HFFc6 (cell line): ENCODE data around the gene MECR. TPM values are rescaled to one million over a fixed set of nuclear protein-coding genes. Genes with fewer than 3 reads are reported as not detected.

ENCODE experiments used
- DNase-seq: peaks from one replicate; pipeline ENCODE4 v3.0.0-alpha.2; 2018
- H3K27ac Mint-ChIP-seq: 2 replicates; pipeline ENCODE4 v1.8.0; 2020; ENCODE audit warnings: mild to moderate bottlenecking, mixed read lengths
- H3K27me3 Mint-ChIP-seq: 2 replicates; pipeline ENCODE4 v1.8.0; 2021; ENCODE audit warnings: mild to moderate bottlenecking, moderate library complexity, mixed read lengths; ENCODE audit not compliant: insufficient read depth
- H3K36me3 Mint-ChIP-seq: 2 replicates; pipeline ENCODE4 v1.8.0; 2021; ENCODE audit warnings: low read depth, mixed read lengths
- H3K4me1 Mint-ChIP-seq: 2 replicates; pipeline ENCODE4 v1.8.0; 2020; ENCODE audit warnings: low read depth, mixed read lengths
- H3K4me3 Mint-ChIP-seq: 2 replicates; pipeline ENCODE4 v1.8.0; 2020; ENCODE audit warnings: mild to moderate bottlenecking, moderate library complexity, mixed read lengths
- H3K9me3 Mint-ChIP-seq: 2 replicates; pipeline ENCODE4 v1.8.0; 2020; ENCODE audit warnings: mild to moderate bottlenecking, mixed read lengths
- total RNA-seq, 6 experiments: library from RNA; stranded (reverse); fragmentation: NEBNext Ultra II Directional; extraction: Animal tissue kit (Norgen Biotek cat#: 25700); gene quantifications; 2 replicates in 1 of 6; 3 replicates in 5 of 6; pipeline ENCODE4 v1.2.3, GENCODE V29; 2021
- TF ChIP-seq, protein P1 (sequence below): fragments of 200-600 bp; sonication (generic); IDR thresholded peaks from 2 replicates; pipeline ENCODE4 v1.5.0; 2021; ENCODE audit warnings: antibody characterized with exemption, mild to moderate bottlenecking

MECR gene
- total RNA-seq, 6 experiments from 2014 or later, result 20.5 to 27.1 (median 21.9) TPM

DNA sequence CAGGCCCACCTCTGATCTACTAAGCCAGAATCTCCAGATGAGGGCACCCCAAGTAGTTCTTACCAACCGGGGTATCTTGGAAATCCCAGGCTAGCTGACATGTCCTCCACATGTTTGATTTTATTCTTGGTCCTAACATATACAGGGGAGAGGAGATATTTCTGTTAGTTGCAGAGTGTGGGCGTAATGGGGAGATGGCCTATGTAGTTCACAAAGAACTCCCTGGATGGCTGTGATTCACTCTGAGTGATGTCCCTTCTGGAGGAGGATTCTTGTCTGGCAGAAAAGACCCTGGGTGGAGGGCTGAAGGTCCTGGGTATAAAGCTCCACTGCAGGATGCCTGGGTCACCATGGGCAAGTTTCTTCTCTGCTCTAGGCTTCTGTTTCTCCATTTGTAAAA lies 13.1 kb downstream of the MECR start:
- no peak for DNase-seq
- Mint-ChIP-seq H3K27ac (peak overlapping the region; percentile 27; the same call in 1 of the 2 replicates), H3K4me1 (no peaks in the 10 kb centered on the region; the same call in 1 of the 2 replicates), H3K36me3 (peaks cover 9% of the 10 kb centered on the region), H3K4me3 (no peak overlapping the region), H3K9me3 (no peaks in the 10 kb centered on the region), H3K27me3 (no peaks in the 10 kb centered on the region)
- TF ChIP-seq, protein P1, sequence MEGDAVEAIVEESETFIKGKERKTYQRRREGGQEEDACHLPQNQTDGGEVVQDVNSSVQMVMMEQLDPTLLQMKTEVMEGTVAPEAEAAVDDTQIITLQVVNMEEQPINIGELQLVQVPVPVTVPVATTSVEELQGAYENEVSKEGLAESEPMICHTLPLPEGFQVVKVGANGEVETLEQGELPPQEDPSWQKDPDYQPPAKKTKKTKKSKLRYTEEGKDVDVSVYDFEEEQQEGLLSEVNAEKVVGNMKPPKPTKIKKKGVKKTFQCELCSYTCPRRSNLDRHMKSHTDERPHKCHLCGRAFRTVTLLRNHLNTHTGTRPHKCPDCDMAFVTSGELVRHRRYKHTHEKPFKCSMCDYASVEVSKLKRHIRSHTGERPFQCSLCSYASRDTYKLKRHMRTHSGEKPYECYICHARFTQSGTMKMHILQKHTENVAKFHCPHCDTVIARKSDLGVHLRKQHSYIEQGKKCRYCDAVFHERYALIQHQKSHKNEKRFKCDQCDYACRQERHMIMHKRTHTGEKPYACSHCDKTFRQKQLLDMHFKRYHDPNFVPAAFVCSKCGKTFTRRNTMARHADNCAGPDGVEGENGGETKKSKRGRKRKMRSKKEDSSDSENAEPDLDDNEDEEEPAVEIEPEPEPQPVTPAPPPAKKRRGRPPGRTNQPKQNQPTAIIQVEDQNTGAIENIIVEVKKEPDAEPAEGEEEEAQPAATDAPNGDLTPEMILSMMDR, result no peak

DNA sequence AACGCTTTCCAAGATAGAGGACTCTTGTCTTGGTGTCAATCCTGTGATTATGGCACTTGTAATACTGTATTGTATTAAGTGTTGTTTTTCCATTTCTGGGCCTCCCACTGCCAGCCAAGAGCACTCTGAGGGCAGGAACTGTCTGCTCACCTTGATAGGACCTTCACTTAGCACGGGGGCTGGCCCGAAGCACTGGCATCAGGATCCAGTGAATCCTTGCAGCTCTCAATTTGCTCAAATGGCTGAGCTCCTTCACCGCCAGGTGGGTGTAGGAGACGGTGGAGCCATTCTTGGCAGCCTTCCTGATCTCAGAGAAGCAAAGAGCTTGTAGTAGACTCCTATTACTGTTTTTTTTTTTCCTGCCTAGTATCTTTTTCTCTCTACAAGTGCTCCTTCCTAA lies 17.7 kb downstream of the MECR start:
- Mint-ChIP-seq H3K36me3 (peaks cover 12% of the 10 kb centered on the region), H3K9me3 (no peaks in the 10 kb centered on the region), H3K27ac (no peak overlapping the region), H3K27me3 (peaks cover 2% of the 10 kb centered on the region; the same call in 1 of the 2 replicates), H3K4me3 (no peak overlapping the region), H3K4me1 (peaks cover 25% of the 10 kb centered on the region)
- TF ChIP-seq, protein P1, result no peak
- DNase-seq, result no peak

DNA sequence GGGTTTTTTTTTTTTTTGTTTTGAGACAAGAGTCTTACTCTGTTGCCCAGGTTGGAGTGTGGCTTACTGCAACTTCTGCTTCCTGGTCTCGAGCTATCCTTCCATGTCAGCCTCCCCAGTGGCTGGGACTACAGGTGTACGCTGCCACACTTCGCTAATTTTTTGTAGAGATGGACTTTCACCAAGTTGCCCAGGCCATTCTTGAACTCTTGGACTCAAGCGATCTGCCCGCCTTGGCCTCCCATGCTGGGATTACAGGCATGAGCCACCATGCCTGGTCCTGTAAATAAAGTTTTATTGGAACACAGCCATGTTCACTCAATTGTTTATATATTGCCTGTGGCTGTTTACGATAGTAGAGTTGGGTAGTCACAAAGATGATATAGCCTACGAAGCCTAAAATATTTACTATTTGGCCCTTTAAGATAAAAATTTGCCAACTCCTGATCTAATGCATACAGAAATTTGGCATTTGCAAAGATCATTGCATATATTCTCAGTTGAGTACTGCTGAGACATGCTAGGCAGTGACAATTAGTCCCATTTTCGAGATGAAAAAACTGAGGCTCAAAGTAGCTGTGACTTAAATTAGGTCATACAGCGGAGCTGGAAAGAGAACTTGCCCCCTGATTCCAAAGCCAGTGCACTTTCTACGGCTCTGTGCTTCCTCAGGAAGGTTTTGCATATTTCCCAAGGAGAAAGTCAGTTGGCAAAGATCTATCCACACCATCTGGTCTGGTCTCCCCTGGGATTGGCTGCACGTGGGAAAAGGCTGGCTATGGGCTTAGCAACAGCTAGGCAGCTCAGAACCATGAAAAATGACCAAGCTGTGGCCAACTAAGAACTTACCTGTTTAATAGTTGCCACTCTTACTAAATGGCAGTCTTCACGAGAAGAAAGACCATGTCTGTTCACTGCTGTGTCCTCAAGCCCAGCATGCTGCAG lies 19.4 kb downstream of the MECR start:
- Mint-ChIP-seq H3K9me3 (no peaks in the 10 kb centered on the region), H3K4me1 (peaks cover 25% of the 10 kb centered on the region), H3K36me3 (peaks cover 12% of the 10 kb centered on the region), H3K27ac (no peak overlapping the region), H3K27me3 (peaks cover 2% of the 10 kb centered on the region; the same call in 1 of the 2 replicates), H3K4me3 (no peak overlapping the region)
- TF ChIP-seq, protein P1, result no peak
- DNase-seq, result no peak

DNA sequence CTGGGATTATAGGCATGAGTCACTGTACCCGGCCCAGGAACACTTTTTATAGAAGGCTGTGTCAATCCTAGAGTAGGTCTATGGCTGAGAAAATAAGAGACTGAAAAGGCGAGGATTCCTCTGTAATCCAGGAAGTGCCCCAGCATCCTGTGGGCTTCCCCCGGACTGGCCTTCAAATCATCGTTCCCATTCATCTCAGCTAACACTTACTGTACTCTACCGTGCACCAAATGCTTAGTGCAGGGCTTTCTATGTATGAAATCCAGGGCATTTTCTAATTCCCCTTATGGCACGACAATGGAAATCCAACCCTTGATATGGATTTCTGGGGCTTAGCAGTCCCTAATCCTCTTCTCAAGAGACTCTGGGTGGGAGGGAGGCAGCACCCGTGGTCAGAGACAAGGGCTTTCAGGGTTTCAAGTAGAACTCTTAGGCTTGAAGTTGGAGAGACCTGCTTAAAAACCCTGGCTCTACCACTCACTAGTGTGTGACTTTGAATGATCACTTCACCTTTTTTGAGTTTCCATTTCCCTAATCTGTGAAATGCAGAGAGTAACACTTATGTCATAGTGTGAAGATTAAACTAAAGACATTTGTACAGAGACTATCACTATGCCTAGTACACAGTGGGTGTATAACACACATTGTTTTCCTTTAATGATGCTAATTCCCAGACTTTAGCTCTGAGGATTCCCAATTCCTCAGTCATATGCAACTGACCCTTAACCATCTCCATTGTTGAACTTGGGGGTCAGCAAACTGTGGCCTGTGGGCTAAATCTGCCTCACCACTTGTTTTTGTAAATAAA lies 20.3 kb downstream of the MECR start:
- H3K27me3 Mint-ChIP-seq, result peaks cover 2% of the 10 kb centered on the region; the same call in 1 of the 2 replicates
- DNase-seq, result no peak
- TF ChIP-seq, protein P1, result no peak
- peaks cover 25% of the 10 kb centered on the region for H3K4me1 Mint-ChIP-seq
- H3K4me3 Mint-ChIP-seq, result no peak overlapping the region
- H3K36me3 Mint-ChIP-seq, result peaks cover 15% of the 10 kb centered on the region
- H3K27ac Mint-ChIP-seq, result peak overlapping the region; percentile 49
- H3K9me3 Mint-ChIP-seq, result no peaks in the 10 kb centered on the region

DNA sequence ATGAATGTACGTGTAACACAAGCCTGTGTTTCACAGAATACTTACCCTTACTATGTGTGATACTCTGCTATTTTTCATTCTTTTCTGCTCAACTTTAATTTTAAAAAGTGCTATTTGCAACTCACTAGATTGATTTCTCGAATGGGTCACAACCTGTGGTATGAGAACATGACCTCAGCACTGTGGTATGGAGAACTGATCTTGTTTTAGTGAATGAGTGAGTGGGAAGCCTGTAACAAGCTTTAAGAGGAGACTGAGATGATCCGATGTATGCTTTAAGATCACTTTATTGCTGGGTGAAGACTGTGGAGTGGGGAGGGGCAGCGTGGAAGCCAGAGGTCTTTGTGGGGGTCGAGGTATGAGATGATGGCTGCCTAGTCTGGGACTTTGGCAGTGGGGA lies 21.6 kb downstream of the MECR start:
- peak overlapping the region; percentile 12 for H3K4me3 Mint-ChIP-seq
- peaks cover 15% of the 10 kb centered on the region for H3K36me3 Mint-ChIP-seq
- H3K27ac Mint-ChIP-seq, result peak overlapping the region; percentile 67
- TF ChIP-seq, protein P1, result no peak
- peaks cover 25% of the 10 kb centered on the region for H3K4me1 Mint-ChIP-seq
- DNase-seq, result peak; percentile 28
- H3K9me3 Mint-ChIP-seq, result no peaks in the 10 kb centered on the region
- peaks cover 2% of the 10 kb centered on the region; the same call in 1 of the 2 replicates for H3K27me3 Mint-ChIP-seq
